ENCODE results near the gene SETD7. TPM values are rescaled to one million over a fixed set of nuclear protein-coding genes. Genes with fewer than 3 reads are reported as not detected.

The SETD7 gene
- total RNA-seq, 1 experiment from 2014 or later: 41.6 TPM

- CTCF ChIA-PET: no interaction called here
- no peaks in the 10 kb centered on the region for H3K79me2 ChIP-seq (ENCODE audit: insufficient read depth, low read length)
- H3K4me2 ChIP-seq (ENCODE audit: low read length): no peak overlapping the region
- intact Hi-C loops (cut with micrococcal nuclease): no loop called here
- POLR2A ChIA-PET: no interaction called here
- RAD21 ChIA-PET (ENCODE audit: low non-redundant PET in 1 of 2, low total read pairs in 2 of 2, uncharacterized antibody in 2 of 2, unreplicated experiment in 2 of 2): no interaction called here
- no peak for ATAC-seq
- no peaks in the 10 kb centered on the region for H3K9me2 ChIP-seq (ENCODE audit: insufficient read depth)
- peaks cover 5 to 16% of the 10 kb centered on the region in 2 experiments; a peak in 3 of 4 replicates for H3K4me1 ChIP-seq (ENCODE audit: control insufficient read depth in 1 of 2, insufficient read depth in 2 of 2, low read length in 2 of 2)
- H3K9ac ChIP-seq (ENCODE audit: low read length): no peak overlapping the region
- no peak overlapping the region for H2AFZ ChIP-seq (ENCODE audit: low read depth, low read length, poor library complexity, severe bottlenecking)
- no peaks in the 10 kb centered on the region for H3K9me3 ChIP-seq (ENCODE audit: control insufficient read depth in 1 of 2, insufficient read depth in 1 of 2, low read depth in 1 of 2, low read length in 2 of 2)
- no peaks in the 10 kb centered on the region for H3K36me3 ChIP-seq (ENCODE audit: control insufficient read depth in 1 of 2, insufficient read depth in 2 of 2, low read length in 2 of 2)
- no TSS peak for BruUV-seq (replicated peaks)
- TF ChIP-seq FOSL1 (IDR thresholded peaks at IDR 0.05; ENCODE audit: low read depth): no peak
- TF ChIP-seq ZBTB33 (IDR thresholded peaks at IDR 0.05; ENCODE audit: extremely low read depth, insufficient replicate concordance, low read length): no peak
- no peak for TF ChIP-seq POLR2A (IDR thresholded peaks at IDR 0.05; ENCODE audit: borderline replicate concordance, extremely low read depth, insufficient read depth, insufficient read length)
- no peak for TF ChIP-seq CBX3 (IDR thresholded peaks at IDR 0.05; ENCODE audit: low read depth)
- TF ChIP-seq ZNF274 (IDR thresholded peaks at IDR 0.05; ENCODE audit: low read depth, low read length): no peak
- no peak for TF ChIP-seq YY1 (IDR thresholded peaks at IDR 0.05; ENCODE audit: extremely low read depth, insufficient replicate concordance, low read depth, low read length)
- TF ChIP-seq EGR1 (IDR thresholded peaks at IDR 0.05; ENCODE audit: low read depth): no peak
- no peak for TF ChIP-seq ZFX (IDR thresholded peaks at IDR 0.05)
- no peak for TF ChIP-seq CTCF (IDR thresholded peaks at IDR 0.05 in 2 of 3, conservative IDR thresholded peaks at IDR 0.05 in 1 of 3; ENCODE audit: borderline replicate concordance in 1 of 3, insufficient read depth in 1 of 3, low read depth in 2 of 3, low read length in 2 of 3)
- no peak overlapping the region for H3K27ac ChIP-seq (ENCODE audit: low read depth, low read length)
- H3K27me3 ChIP-seq (ENCODE audit: insufficient read depth, low read length): no peaks in the 10 kb centered on the region; the same call in 1 of the 2 replicates
- no peak overlapping the region for H3K4me3 ChIP-seq (replicated peaks in 1 of 2; ENCODE audit: low read depth in 1 of 2, low read length in 2 of 2)
- no peak for DNase-seq (ENCODE audit: low read depth, low spot score)
- H4K20me1 ChIP-seq (ENCODE audit: insufficient read depth): no peaks in the 10 kb centered on the region
Measured at GRCh38 chr4:139562067-139562684, 6.2 kb upstream of the SETD7 start.

Measured in HCT116 (cell line).